ENCODE data around the gene TSPYL4.

GRCh38 chr6:116300566-116300965, 46.7 kb upstream of the TSPYL4 start:
- TF ChIP-seq, protein P1, sequence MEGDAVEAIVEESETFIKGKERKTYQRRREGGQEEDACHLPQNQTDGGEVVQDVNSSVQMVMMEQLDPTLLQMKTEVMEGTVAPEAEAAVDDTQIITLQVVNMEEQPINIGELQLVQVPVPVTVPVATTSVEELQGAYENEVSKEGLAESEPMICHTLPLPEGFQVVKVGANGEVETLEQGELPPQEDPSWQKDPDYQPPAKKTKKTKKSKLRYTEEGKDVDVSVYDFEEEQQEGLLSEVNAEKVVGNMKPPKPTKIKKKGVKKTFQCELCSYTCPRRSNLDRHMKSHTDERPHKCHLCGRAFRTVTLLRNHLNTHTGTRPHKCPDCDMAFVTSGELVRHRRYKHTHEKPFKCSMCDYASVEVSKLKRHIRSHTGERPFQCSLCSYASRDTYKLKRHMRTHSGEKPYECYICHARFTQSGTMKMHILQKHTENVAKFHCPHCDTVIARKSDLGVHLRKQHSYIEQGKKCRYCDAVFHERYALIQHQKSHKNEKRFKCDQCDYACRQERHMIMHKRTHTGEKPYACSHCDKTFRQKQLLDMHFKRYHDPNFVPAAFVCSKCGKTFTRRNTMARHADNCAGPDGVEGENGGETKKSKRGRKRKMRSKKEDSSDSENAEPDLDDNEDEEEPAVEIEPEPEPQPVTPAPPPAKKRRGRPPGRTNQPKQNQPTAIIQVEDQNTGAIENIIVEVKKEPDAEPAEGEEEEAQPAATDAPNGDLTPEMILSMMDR (IDR thresholded peaks at IDR 0.05; ENCODE audit: borderline replicate concordance, extremely low read depth, low read length, poor library complexity, severe bottlenecking) = no peak
- TF ChIP-seq EZH2 (IDR thresholded peaks at IDR 0.05; ENCODE audit: borderline replicate concordance, low read depth, low read length, severe bottlenecking) = no peak

All from DND-41 (cell line).